ENCODE data around the gene DDX49. TPM values are rescaled to one million over a fixed set of nuclear protein-coding genes. Genes with fewer than 3 reads are reported as not detected.
A peak's percentile ranks its signal among the peaks of the same experiment; 100 is the strongest.

Gene DDX49, protein sequence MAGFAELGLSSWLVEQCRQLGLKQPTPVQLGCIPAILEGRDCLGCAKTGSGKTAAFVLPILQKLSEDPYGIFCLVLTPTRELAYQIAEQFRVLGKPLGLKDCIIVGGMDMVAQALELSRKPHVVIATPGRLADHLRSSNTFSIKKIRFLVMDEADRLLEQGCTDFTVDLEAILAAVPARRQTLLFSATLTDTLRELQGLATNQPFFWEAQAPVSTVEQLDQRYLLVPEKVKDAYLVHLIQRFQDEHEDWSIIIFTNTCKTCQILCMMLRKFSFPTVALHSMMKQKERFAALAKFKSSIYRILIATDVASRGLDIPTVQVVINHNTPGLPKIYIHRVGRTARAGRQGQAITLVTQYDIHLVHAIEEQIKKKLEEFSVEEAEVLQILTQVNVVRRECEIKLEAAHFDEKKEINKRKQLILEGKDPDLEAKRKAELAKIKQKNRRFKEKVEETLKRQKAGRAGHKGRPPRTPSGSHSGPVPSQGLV
- total RNA-seq (57.6 and 65.4 TPM in 2 replicates), polyA plus RNA-seq (42.8 and 48.5 TPM in 2 replicates)

DNA sequence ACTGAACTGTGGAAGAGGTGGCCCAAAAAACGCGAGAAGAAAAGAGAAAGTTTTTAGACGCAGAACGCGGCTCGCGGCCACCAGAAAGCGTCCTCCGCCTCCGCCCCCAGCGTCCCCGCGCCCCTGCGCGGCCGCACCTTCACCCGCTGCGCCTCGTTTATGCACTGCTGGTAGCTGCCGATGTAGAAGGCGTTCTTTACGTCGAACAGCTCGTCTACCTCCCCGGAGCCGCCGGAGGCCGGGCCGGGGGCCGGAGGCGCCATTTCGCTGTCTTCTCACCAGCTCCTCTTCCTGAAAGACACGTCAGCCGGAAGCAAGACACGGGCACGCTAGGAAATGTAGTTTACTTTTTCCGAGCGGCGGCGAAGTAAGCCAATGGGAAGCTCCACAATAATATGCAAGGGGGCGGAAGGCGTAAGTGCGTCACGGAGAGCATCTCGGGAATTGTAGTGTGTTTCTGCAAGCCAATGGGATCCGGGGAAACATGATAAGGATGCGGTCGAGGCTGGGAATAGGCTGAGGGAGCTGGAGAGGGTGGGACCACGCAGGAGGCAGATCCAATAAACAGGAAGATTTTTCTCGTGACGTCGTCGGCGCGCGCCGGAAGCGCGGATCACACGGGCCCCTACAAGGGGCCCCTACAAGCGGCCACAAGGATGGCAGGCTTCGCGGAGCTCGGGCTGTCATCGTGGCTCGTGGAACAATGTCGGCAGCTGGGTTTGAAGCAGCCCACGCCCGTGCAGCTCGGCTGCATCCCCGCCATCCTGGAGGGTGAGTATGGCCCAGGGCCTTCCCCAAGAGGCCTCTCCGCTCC is at the start of gene DDX49, which contains the start of gene COPE:
TSS of gene DDX49 (plus strand) at position 630 of the 814 bp plus-strand sequence. CDS start at position 657, 27 bp downstream.
TSS of gene COPE (minus strand) at position 302 of the 814 bp plus-strand sequence. CDS start at position 263, 39 bp downstream.
- peak within 1 kb of the TSS; percentile 96 for H3K4me3 ChIP-seq
- peaks cover 4% of the 10 kb centered on the region for H3K4me1 ChIP-seq (ENCODE audit: low read depth)
- H3K27me3 ChIP-seq = no peaks in the 10 kb centered on the region
- peak; percentile 99 to 100 for DNase-seq (ENCODE audit: low read depth in 1 of 2, low spot score in 1 of 2)
- H3K9me3 ChIP-seq (ENCODE audit: low read depth) = no peaks in the 10 kb centered on the region
- H3K36me3 ChIP-seq = peaks cover 4% of the 10 kb centered on the region
- TF ChIP-seq, protein P1, sequence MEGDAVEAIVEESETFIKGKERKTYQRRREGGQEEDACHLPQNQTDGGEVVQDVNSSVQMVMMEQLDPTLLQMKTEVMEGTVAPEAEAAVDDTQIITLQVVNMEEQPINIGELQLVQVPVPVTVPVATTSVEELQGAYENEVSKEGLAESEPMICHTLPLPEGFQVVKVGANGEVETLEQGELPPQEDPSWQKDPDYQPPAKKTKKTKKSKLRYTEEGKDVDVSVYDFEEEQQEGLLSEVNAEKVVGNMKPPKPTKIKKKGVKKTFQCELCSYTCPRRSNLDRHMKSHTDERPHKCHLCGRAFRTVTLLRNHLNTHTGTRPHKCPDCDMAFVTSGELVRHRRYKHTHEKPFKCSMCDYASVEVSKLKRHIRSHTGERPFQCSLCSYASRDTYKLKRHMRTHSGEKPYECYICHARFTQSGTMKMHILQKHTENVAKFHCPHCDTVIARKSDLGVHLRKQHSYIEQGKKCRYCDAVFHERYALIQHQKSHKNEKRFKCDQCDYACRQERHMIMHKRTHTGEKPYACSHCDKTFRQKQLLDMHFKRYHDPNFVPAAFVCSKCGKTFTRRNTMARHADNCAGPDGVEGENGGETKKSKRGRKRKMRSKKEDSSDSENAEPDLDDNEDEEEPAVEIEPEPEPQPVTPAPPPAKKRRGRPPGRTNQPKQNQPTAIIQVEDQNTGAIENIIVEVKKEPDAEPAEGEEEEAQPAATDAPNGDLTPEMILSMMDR (IDR thresholded peaks at IDR 0.05; ENCODE audit: low read depth, low read length) = no peak
- peak within 1 kb of the TSS; percentile 96 for H3K27ac ChIP-seq

DNA sequence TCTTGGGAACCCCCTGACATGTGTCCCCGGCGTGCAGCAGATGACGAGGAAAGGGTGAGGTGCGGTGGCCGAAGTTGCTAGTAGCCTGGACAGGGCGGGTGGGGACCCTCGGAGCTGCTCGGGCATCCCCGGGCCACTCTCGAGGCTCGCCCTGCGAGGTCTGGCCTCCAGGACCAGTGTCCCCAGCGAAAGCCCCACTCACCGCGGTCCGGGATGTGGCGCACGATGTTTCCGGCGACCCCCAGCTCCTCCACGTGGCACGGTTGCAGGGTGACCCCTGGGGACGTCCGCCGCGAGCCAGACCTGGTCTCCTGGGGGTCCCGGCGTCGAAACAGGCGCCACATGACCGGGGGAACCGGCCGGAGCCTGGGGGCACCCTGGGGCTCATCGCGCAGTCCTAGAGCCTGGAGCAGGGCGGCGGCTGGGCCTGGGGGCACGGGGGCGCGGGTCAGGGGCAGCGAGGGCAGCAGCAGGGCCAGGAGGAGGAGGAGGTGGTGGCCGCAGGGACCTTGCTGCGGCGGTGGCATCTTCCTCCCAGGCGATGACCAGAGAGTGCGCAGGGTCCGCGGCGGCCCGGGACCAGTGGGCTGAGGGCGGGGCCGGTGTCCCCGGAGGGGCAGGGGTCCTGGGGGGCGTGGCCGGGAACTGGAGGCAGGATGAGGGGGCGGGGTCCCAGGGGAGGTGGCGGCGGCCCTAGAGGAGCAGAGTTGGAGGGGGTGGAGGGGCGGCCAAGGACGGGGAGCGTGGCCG is 49.6 kb upstream of the DDX49 start:
- Histone ChIP-seq H3K9me3 (ENCODE audit: low read depth) (no peaks in the 10 kb centered on the region), H3K27ac (no peak overlapping the region), H3K4me3 (no peak overlapping the region), H3K4me1 (ENCODE audit: low read depth) (peaks cover 5% of the 10 kb centered on the region), H3K36me3 (peaks cover 14% of the 10 kb centered on the region), H3K27me3 (no peaks in the 10 kb centered on the region)
- TF ChIP-seq, protein P1 (IDR thresholded peaks at IDR 0.05; ENCODE audit: low read depth, low read length) = no peak
- DNase-seq (ENCODE audit: low read depth in 1 of 2, low spot score in 1 of 2) = no peak

DNA sequence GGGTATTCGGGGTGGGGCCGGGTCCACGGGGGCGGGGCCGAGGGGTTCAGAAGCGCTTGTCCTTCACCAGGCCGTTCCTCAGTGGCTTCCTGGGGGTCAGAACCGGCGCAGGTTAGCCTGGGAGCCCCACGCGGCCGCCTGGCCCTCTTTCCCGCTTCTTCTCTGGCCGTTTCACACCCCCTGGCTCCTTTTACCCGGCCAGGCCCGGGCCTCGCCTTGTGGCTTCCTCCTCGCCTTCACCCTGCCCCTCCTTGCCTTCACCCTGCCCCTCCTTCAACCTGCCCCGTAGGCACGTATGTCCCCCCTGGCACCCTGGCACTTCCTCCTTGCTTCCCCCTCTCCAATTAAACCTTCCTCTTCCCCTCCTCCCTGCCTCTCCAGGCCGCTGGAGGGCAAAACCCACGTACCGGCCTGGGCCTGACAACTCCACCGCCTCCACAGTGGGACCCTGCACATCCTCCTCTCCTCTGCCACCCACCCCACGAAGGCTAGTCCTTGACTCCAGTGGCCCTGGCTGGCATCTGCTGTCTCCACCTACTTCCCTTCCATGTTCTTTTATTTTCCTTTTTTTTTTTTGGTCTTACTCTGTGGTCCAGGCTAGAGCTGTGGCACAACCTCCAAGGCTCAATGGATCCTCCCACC is 48.9 kb upstream of the DDX49 start:
- no peak for DNase-seq (ENCODE audit: low read depth in 1 of 2, low spot score in 1 of 2)
- Histone ChIP-seq H3K4me1 (ENCODE audit: low read depth) (peaks cover 5% of the 10 kb centered on the region), H3K27me3 (no peaks in the 10 kb centered on the region), H3K27ac (no peak overlapping the region), H3K36me3 (peaks cover 8% of the 10 kb centered on the region), H3K9me3 (ENCODE audit: low read depth) (no peaks in the 10 kb centered on the region), H3K4me3 (no peak overlapping the region)
- TF ChIP-seq, protein P1 (IDR thresholded peaks at IDR 0.05; ENCODE audit: low read depth, low read length) = no peak

DNA sequence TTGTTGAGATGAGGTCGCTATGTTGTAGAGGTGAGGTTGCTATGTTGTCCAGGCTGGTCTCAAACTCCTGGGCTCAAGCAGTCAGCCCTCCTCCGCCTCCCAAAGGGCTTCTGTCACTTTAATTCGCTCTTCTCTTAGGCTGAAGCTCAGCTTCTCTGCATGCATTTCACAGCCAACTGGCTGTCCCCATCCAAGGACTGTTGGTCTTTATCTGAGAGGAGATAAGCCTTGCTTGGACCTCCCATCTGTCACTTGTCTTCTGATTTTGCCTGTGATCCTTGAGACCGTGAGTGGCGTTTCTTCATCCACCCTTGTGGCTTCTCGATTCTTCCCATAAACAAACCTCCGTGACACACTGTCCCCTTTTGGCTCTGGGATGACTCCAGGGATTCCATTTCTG is 48.0 kb upstream of the DDX49 start:
- H3K4me3 ChIP-seq = no peak overlapping the region
- no peaks in the 10 kb centered on the region for H3K9me3 ChIP-seq (ENCODE audit: low read depth)
- TF ChIP-seq, protein P1 (IDR thresholded peaks at IDR 0.05; ENCODE audit: low read depth, low read length) = no peak
- H3K4me1 ChIP-seq (ENCODE audit: low read depth) = peaks cover 5% of the 10 kb centered on the region
- no peaks in the 10 kb centered on the region for H3K27me3 ChIP-seq
- H3K27ac ChIP-seq = no peak overlapping the region
- peaks cover 5% of the 10 kb centered on the region for H3K36me3 ChIP-seq
- DNase-seq (ENCODE audit: low read depth in 1 of 2, low spot score in 1 of 2) = no peak
